ENCODE measurements around the gene SLC39A7.

DNA sequence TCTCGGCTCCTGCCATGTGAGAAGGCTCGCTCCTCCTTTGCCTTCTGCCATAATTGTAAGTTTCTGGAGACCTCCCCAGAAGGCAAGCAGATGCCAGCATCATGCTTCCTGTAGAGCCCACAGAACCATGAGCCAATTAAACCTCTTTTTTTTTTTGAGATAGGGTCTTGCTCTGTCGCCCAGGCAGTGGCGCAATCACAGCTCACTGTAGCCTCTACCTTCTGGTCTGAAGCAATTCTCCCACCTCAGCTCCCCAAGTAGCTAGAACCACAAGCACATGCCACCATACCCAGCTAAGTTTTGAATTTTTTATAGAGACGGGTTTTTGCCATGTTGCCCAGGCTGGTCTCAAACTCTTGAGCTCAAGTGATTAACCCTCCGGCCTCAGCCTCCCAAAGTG lies 36.2 kb downstream of the SLC39A7 start:
- TF ChIP-seq, protein P1, sequence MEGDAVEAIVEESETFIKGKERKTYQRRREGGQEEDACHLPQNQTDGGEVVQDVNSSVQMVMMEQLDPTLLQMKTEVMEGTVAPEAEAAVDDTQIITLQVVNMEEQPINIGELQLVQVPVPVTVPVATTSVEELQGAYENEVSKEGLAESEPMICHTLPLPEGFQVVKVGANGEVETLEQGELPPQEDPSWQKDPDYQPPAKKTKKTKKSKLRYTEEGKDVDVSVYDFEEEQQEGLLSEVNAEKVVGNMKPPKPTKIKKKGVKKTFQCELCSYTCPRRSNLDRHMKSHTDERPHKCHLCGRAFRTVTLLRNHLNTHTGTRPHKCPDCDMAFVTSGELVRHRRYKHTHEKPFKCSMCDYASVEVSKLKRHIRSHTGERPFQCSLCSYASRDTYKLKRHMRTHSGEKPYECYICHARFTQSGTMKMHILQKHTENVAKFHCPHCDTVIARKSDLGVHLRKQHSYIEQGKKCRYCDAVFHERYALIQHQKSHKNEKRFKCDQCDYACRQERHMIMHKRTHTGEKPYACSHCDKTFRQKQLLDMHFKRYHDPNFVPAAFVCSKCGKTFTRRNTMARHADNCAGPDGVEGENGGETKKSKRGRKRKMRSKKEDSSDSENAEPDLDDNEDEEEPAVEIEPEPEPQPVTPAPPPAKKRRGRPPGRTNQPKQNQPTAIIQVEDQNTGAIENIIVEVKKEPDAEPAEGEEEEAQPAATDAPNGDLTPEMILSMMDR (IDR thresholded peaks at IDR 0.05; ENCODE audit: low read depth, low read length, poor library complexity, severe bottlenecking): no peak
- no peak for TF ChIP-seq EZH2phosphoT487 (IDR thresholded peaks at IDR 0.05; ENCODE audit: borderline replicate concordance, low read length)
